Neural progenitor cell (in vitro differentiated cells): ENCODE measurements around the gene VGLL3. TPM values are rescaled to one million over a fixed set of nuclear protein-coding genes. Genes with fewer than 3 reads are reported as not detected.

ENCODE experiments used
- DNase-seq: peaks from one replicate; pipeline ENCODE4 v3.0.0-alpha.2; 2016; ENCODE audit warnings: low spot score
- H2AFZ ChIP-seq: fragments of 200-600 bp; sonication (generic); replicated peaks from 2 replicates; pipeline ENCODE4 v1.6.1; 2016; ENCODE audit warnings: antibody characterized with exemption
- H3F3A ChIP-seq: fragments of 200-600 bp; sonication (generic); 2 replicates; pipeline ENCODE4 v1.6.1; 2016; ENCODE audit warnings: antibody characterized with exemption, low read depth
- H3K27ac ChIP-seq: fragments of 200-600 bp; sonication (generic); 2 replicates; pipeline ENCODE4 v1.5.1; 2016; ENCODE audit warnings: mild to moderate bottlenecking
- H3K27me3 ChIP-seq: fragments of 200-600 bp; sonication (generic); 2 replicates; pipeline ENCODE4 v1.6.1; 2016; ENCODE audit warnings: mild to moderate bottlenecking, moderate library complexity
- H3K36me3 ChIP-seq: fragments of 200-600 bp; sonication (generic); 2 replicates; pipeline ENCODE4 v1.5.1; 2016
- H3K4me1 ChIP-seq: fragments of 200-600 bp; sonication (generic); 2 replicates; pipeline ENCODE4 v1.6.1; 2016; ENCODE audit warnings: mixed run types
- H3K4me2 ChIP-seq: fragments of 200-600 bp; sonication (generic); 2 replicates; pipeline ENCODE4 v1.6.1; 2016
- H3K4me3 ChIP-seq: fragments of 200-600 bp; sonication (generic); 2 replicates; pipeline ENCODE4 v1.5.1; 2016
- H3K79me2 ChIP-seq: fragments of 200-600 bp; sonication (generic); 2 replicates; pipeline ENCODE4 v1.6.1; 2016; ENCODE audit warnings: low read depth
- H3K9ac ChIP-seq: fragments of 200-600 bp; sonication (generic); 2 replicates; pipeline ENCODE4 v1.6.1; 2016
- H3K9me3 ChIP-seq: fragments of 200-600 bp; sonication (generic); 2 replicates; pipeline ENCODE4 v1.5.1; 2016; ENCODE audit warnings: low read depth
- H4K20me1 ChIP-seq: fragments of 200-600 bp; sonication (generic); 2 replicates; pipeline ENCODE4 v1.6.1; 2016; ENCODE audit warnings: low read depth
- H3K27ac Mint-ChIP-seq: 3 replicates; pipeline ENCODE4 v1.8.0; 2021; ENCODE audit warnings: mixed read lengths
- H3K27me3 Mint-ChIP-seq: 2 replicates; pipeline ENCODE4 v1.8.0; 2022; ENCODE audit warnings: low read depth, mild to moderate bottlenecking, inconsistent platforms, moderate library complexity, mixed read lengths; ENCODE audit not compliant: insufficient read depth
- H3K36me3 Mint-ChIP-seq: 3 replicates; pipeline ENCODE4 v1.8.0; 2021; ENCODE audit warnings: mixed read lengths
- H3K4me1 Mint-ChIP-seq: 3 replicates; pipeline ENCODE4 v1.8.0; 2021; ENCODE audit warnings: mixed read lengths
- H3K4me3 Mint-ChIP-seq: 3 replicates; pipeline ENCODE4 v1.8.0; 2021; ENCODE audit warnings: mild to moderate bottlenecking, moderate library complexity, mixed read lengths
- H3K9me3 Mint-ChIP-seq: 3 replicates; pipeline ENCODE4 v1.8.0; 2020; ENCODE audit warnings: mixed read lengths
- EZH2 ChIP-seq: fragments of 200-600 bp; sonication (generic); IDR thresholded peaks from 2 replicates; pipeline ENCODE4 v1.6.1; 2017; ENCODE audit warnings: antibody characterized with exemption, mild to moderate bottlenecking, moderate library complexity
- EZH2phosphoT487 ChIP-seq: fragments of 200-600 bp; sonication (generic); IDR thresholded peaks from 2 replicates; pipeline ENCODE4 v1.6.1; 2017; ENCODE audit warnings: antibody characterized with exemption
- total RNA-seq: library from RNA; depleted of rRNA; stranded (reverse); fragments of >200 nt; gene quantifications from 2 replicates; pipeline ENCODE4 v1.2.3, GENCODE V29; 2015; ENCODE audit warnings: low replicate concordance
- TF ChIP-seq, protein P1 (sequence below): fragments of 200-600 bp; sonication (generic); IDR thresholded peaks from 2 replicates; pipeline ENCODE4 v1.5.1; 2017; ENCODE audit warnings: antibody characterized with exemption, mild to moderate bottlenecking

The VGLL3 gene
- total RNA-seq, 1 donor from 2014 or later: 1.8 TPM

DNA sequence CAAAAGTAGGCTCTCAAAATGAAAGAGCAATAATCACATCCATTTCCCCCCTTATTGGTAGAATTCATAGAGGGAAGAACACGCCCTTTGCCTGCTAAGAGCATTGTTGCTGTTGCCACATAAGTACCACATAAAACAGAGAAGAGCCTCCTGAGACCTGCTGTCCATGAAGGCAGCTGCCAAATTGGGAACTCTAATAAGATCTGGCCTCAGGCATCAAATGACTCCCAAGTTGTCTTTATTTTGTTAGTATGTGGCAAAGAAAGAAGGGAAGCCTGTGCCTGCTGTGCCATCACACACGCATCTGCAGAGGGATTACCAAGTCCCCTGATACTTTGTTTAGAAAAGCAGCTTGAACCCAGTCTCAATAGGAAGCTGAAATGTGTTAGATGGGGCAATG lies 23.9 kb downstream of the VGLL3 start:
- H3K9ac ChIP-seq: no peak overlapping the region
- H3K27me3 Mint-ChIP-seq: no peaks in the 10 kb centered on the region
- TF ChIP-seq EZH2phosphoT487 (peak; percentile 54), EZH2 (no peak)
- TF ChIP-seq, protein P1, sequence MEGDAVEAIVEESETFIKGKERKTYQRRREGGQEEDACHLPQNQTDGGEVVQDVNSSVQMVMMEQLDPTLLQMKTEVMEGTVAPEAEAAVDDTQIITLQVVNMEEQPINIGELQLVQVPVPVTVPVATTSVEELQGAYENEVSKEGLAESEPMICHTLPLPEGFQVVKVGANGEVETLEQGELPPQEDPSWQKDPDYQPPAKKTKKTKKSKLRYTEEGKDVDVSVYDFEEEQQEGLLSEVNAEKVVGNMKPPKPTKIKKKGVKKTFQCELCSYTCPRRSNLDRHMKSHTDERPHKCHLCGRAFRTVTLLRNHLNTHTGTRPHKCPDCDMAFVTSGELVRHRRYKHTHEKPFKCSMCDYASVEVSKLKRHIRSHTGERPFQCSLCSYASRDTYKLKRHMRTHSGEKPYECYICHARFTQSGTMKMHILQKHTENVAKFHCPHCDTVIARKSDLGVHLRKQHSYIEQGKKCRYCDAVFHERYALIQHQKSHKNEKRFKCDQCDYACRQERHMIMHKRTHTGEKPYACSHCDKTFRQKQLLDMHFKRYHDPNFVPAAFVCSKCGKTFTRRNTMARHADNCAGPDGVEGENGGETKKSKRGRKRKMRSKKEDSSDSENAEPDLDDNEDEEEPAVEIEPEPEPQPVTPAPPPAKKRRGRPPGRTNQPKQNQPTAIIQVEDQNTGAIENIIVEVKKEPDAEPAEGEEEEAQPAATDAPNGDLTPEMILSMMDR: no peak
- DNase-seq: peak; percentile 74
- peak overlapping the region; percentile 53 for H3K4me2 ChIP-seq
- H3K4me3 Mint-ChIP-seq: no peak overlapping the region
- peak overlapping the region; percentile 80 for H3K27ac ChIP-seq
- peaks cover 11% of the 10 kb centered on the region for H3K4me1 Mint-ChIP-seq
- H3K9me3 Mint-ChIP-seq: peaks cover 11% of the 10 kb centered on the region
- no peak overlapping the region for H3K27ac Mint-ChIP-seq
- H2AFZ ChIP-seq: no peak overlapping the region
- peaks cover 19% of the 10 kb centered on the region for H3F3A ChIP-seq
- no peaks in the 10 kb centered on the region for H3K79me2 ChIP-seq
- no peaks in the 10 kb centered on the region for H4K20me1 ChIP-seq
- H3K36me3 ChIP-seq: no peaks in the 10 kb centered on the region
- no peak overlapping the region for H3K4me3 ChIP-seq
- H3K9me3 ChIP-seq: no peaks in the 10 kb centered on the region
- H3K4me1 ChIP-seq: peaks cover 24% of the 10 kb centered on the region
- no peaks in the 10 kb centered on the region for H3K36me3 Mint-ChIP-seq
- H3K27me3 ChIP-seq: no peaks in the 10 kb centered on the region

GRCh38 chr3:86965166-86965565 lies 25.8 kb downstream of the VGLL3 start:
- Histone ChIP-seq H2AFZ (no peak overlapping the region), H3K4me1 (peaks cover 24% of the 10 kb centered on the region), H4K20me1 (no peaks in the 10 kb centered on the region), H3K4me2 (no peak overlapping the region), H3K36me3 (no peaks in the 10 kb centered on the region), H3F3A (peaks cover 19% of the 10 kb centered on the region), H3K9me3 (no peaks in the 10 kb centered on the region), H3K9ac (no peak overlapping the region), H3K4me3 (no peak overlapping the region), H3K79me2 (no peaks in the 10 kb centered on the region), H3K27me3 (no peaks in the 10 kb centered on the region), H3K27ac (no peak overlapping the region)
- no peaks in the 10 kb centered on the region for H3K36me3 Mint-ChIP-seq
- H3K4me1 Mint-ChIP-seq: peaks cover 11% of the 10 kb centered on the region
- H3K4me3 Mint-ChIP-seq: no peak overlapping the region
- H3K27me3 Mint-ChIP-seq: no peaks in the 10 kb centered on the region
- TF ChIP-seq EZH2phosphoT487: no peak
- TF ChIP-seq, protein P1: no peak
- TF ChIP-seq EZH2: no peak
- no peak overlapping the region for H3K27ac Mint-ChIP-seq
- no peak for DNase-seq
- H3K9me3 Mint-ChIP-seq: peaks cover 6% of the 10 kb centered on the region

DNA sequence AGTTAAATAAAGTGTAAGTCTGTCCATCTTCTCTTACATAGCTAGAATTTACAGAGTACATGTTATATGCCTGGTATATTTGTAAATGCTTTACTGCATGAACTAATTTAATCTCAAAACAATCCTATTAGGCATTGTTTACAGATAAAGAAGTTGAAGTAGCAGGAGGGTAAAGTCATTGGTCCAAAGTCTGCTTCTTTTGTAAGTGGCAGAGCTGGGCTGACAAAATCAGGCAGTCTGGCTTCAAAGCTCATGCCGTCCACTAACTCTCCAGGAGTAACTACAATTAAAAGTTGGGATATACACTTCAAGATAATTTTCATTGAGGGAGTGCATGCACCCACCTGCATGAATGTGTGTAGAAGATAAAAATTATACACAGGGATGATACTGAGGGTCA lies 27.3 kb downstream of the VGLL3 start:
- H3K4me3 Mint-ChIP-seq: no peak overlapping the region
- H3K27ac ChIP-seq: no peak overlapping the region
- H3K9me3 ChIP-seq: no peaks in the 10 kb centered on the region
- H3K9ac ChIP-seq: no peak overlapping the region
- no peaks in the 10 kb centered on the region for H3K36me3 ChIP-seq
- H3K4me1 ChIP-seq: peaks cover 24% of the 10 kb centered on the region
- H3K27ac Mint-ChIP-seq: no peak overlapping the region
- H3K9me3 Mint-ChIP-seq: peaks cover 2% of the 10 kb centered on the region
- peaks cover 19% of the 10 kb centered on the region for H3F3A ChIP-seq
- no peaks in the 10 kb centered on the region for H3K79me2 ChIP-seq
- H3K27me3 Mint-ChIP-seq: no peaks in the 10 kb centered on the region
- H3K4me1 Mint-ChIP-seq: peaks cover 9% of the 10 kb centered on the region
- no peaks in the 10 kb centered on the region for H3K36me3 Mint-ChIP-seq
- H2AFZ ChIP-seq: no peak overlapping the region
- no peak overlapping the region for H3K4me3 ChIP-seq
- no peak overlapping the region for H3K4me2 ChIP-seq
- DNase-seq: peak; percentile 20
- no peaks in the 10 kb centered on the region for H3K27me3 ChIP-seq
- H4K20me1 ChIP-seq: no peaks in the 10 kb centered on the region
- TF ChIP-seq EZH2phosphoT487: no peak
- TF ChIP-seq, protein P1: no peak
- no peak for TF ChIP-seq EZH2
